ENCODE data around the gene SLC22A31.
A peak's percentile ranks its signal among the peaks of the same experiment; 100 is the strongest.

SLC22A31 gene

DNA sequence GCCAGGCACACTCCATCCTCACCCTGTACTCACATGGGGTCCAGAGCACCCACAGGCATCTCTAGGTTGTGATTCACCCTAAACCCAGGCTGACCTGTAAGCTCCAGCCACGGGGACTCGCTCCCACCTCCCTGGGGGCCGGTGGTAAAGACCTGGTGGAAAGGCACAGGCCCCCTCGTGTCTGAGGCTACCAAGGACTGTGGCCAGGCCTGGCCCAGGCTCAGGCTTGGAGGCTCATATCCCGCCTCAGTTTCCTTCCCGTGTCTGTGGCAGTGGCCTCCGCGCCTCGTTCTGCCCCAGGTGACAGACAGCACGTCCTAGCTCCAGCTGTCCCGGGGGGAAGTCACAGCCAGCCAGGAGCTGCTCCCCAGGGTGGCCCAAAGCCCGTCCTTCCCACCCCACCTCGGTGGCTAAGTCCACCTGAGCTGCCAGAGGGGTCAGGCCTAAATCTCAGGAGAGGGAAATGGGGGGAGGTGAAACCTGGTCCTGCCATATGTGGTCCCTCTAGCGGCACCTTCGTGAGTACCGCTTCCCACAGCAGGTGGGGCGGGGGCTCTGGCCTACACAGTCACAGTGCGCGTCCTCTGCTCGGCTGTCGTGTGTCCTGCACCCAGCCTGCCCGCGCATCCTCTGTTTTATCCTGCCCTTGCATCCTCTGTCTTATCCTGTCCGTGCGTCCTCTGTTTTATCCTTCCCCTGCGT lies 16.2 kb downstream of the SLC22A31 start:
- no peak for DNase-seq (ENCODE audit: extremely low read depth in 1 of 2, low read depth in 1 of 2)

- no peak for DNase-seq (ENCODE audit: extremely low read depth in 1 of 2, low read depth in 1 of 2)
Observed at GRCh38 chr16:89183463-89183862, 16.9 kb downstream of the SLC22A31 start.

DNA sequence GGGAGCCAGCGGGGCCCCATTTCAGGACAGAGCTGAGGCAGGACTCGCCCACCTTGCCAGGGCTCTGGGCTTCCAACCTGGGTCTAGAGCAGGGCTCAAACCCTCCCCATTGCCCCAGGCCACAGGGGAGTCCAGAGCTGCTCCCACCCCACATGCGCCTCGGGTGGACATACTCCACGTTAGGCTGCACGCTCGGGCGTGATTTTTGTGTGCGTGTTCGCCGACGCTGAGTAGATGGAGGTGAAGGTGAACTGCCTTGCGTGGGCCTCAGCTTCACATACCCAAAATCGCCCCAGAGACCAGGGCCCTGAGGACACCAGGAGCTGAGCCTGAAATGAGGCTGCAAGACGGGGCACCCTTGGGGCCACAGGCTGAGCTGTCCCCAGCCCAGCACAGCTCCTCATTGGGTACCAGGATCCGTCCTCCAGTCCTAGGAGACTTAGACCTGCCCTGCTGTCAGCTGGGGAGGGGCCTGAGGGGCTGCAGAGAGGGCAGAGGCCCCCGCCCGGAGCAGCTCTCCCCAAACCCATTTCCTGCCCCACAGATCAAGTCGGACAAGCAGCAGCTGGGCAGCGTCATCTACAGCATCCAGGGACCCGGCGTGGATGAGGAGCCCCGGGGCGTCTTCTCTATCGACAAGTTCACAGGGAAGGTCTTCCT lies 20.6 kb downstream of the SLC22A31 start:
- no peak for DNase-seq (ENCODE audit: extremely low read depth in 1 of 2, low read depth in 1 of 2)

DNA sequence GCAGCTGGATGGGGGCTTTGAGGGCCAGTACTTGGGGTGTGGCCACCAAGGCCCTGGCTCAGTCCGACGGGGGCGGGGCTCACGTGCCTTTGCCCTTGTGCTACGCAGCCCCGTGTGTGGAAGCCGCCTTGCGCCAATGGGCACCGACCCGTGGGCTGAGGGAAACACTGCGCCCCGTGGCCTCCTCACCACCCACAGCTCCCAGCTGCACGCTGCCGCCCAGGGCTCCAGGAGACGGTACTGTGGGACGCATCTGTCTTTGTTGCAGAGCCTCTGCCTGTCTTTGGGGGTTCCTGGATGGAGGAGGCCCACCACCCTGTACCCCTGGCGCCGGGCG lies 21.2 kb downstream of the SLC22A31 start:
- DNase-seq (ENCODE audit: extremely low read depth in 1 of 2, low read depth in 1 of 2), result no peak

DNA sequence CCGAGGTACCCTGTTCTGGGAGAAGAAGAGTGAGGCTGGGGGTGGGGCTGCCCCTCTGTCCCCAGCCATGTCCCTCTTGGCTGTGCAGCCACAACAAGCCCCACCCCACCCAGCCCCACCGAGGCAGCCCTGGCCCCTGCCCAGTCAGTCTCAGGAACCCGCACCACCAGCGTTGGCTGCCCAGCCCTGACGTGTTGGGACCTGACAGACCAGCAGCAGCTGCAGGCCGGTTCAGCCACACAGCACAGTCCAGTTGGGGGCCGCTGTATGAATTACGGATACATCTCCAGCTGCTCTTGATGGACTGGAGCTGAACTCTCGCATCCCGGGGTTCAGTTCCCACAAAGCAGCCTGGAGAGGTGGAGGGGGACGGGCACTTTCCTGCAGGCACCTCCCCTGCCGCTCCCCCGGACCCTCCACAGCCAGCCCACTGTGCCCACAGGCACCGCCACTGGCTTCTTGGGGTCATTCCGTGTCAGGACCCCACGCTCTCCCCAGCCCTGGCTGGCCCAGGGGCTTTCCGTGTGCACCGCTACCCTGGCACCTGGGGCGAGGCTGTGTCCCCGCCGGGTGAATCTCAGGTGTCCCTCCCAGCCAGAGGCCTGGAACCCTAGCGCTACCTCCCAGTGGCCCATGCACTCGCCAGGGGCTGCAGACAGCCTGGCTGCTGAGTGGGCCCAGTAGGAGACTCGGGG lies 21.7 kb downstream of the SLC22A31 start:
- DNase-seq (ENCODE audit: extremely low read depth in 1 of 2, low read depth in 1 of 2), result no peak

DNA sequence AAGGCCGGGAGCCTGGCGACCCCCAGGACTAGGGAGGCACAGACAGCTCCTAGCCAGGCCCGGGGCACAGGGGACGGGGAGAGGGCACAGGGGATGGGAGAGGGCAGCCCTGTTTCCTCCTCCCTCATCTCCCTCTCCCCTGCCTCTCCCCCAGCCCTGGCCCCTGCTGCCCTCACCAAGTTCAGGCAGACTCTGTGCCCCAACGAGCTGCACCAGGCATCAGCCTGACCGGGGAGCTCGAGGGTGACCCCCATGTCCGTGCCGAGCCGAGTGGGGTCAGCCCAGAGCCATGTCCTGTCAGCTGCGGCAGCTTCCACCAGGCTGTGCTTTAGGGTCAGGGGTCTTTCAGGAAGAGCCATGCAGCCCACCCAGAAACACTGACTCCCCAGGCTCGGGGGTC lies 22.8 kb downstream of the SLC22A31 start:
- no peak for DNase-seq (ENCODE audit: extremely low read depth in 1 of 2, low read depth in 1 of 2)

DNA sequence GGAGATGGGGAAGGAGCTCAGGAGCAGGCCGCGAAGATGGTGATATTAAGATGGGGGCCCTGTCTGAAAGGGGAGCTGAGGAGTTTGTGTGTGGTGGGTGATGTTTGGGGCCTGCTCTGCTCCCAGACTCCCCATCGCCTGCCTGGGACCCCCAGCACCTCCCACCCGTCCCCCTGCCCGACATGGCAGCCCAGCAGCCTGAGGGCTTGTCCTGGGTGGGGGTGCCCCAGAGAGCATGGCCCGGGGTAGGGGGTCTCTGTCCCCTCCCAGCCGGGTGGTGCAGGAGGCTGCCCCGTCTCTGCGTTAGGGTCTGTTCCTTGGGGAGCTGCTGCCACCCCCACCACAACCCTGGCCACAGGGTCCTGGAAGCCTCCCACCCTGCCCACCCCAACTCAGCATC lies 23.6 kb downstream of the SLC22A31 start:
- DNase-seq (ENCODE audit: extremely low read depth in 1 of 2, low read depth in 1 of 2), result no peak

DNA sequence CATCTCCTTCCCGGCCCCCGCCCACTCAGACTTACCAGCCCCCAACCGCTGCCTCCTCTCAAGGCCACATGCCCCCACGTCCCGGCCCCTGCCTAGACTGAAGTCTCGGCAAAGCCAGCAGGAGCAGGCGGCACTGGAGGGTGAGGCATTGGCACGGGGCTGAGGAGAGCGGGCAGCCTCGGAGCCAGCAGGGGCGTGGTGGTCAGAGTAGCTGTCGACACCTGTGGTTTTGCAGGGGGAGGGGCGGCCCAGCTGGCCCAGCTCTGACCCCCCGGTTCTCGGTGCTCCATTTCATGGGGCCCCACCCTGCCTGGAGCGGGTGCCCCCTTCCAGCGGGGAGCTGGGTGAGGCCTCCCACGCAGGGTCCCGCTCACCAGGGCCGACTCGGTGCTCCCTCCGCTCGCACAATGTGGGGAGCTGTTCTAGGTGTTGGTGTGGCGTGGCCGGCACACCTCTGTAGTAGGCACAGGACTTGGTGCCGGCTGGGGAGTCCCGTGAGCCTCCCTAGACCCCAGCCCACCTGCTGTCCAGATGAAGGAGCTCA lies 24.1 kb downstream of the SLC22A31 start:
- DNase-seq (ENCODE audit: extremely low read depth in 1 of 2, low read depth in 1 of 2), result no peak

GRCh38 chr16:89175280-89176146 lies 24.8 kb downstream of the SLC22A31 start:
- DNase-seq (ENCODE audit: extremely low read depth in 1 of 2, low read depth in 1 of 2), result no peak

DNA sequence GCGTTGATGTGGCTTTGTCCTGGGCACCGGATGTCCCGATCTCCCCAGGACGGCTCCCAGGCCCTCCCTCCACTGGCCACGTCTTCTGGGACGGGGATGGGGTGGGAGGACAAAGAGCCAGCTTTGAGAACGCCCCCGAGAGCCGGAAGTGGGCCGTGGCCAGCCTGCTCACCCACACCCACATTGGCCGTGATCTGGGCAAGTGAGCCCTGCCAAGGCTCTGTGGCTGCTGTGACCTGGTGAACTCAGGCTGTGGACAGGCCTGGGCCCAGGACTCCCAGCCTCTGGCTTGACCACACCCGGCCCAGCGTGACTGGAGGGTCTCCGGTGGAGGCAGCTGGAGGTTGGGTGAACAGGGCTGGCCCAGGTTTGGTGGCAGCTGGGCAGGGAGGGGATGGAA lies 25.5 kb downstream of the SLC22A31 start:
- DNase-seq (ENCODE audit: extremely low read depth in 1 of 2, low read depth in 1 of 2), result no peak

- no peak for DNase-seq (ENCODE audit: extremely low read depth in 1 of 2, low read depth in 1 of 2)
Observed at GRCh38 chr16:89174055-89174827, 26.1 kb downstream of the SLC22A31 start.

GRCh38 chr16:89173174-89173921 lies 27.0 kb downstream of the SLC22A31 start:
- no peak for DNase-seq (ENCODE audit: extremely low read depth in 1 of 2, low read depth in 1 of 2)

DNA sequence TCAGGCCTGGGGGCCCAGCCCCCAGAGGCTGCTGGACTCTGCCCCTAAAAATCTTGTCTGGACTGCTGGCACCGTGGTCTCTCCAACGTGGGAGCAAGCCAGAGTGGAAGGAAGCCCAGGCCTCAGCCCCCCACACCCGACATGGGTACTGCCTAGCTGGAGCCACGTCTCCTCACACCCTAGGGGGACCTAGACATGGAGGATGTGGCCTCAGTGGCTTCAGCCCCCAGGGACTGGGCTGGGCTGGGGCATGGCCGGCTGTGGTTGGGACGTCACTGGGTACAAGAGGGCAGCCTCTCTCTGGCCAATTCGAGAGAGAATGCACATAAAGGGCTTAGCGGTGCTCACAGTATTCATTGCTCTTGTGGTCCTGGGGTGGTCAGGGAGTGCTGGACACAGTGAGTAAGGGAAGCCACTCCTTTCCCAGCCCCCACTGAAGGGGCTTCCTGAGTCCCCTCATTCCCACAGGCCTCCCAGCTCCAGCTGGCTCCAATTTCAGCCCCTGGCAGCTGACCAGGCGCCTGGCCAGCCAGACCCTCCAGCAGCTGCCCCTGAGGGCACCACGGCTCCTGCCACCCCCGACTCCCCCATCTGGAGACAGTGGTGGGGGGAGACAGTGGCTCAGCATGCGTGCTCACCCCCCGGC lies 27.7 kb downstream of the SLC22A31 start:
- DNase-seq (ENCODE audit: extremely low read depth in 1 of 2, low read depth in 1 of 2), result no peak

- no peak for DNase-seq (ENCODE audit: extremely low read depth in 1 of 2, low read depth in 1 of 2)
Observed at GRCh38 chr16:89172171-89172527, 28.2 kb downstream of the SLC22A31 start.

DNA sequence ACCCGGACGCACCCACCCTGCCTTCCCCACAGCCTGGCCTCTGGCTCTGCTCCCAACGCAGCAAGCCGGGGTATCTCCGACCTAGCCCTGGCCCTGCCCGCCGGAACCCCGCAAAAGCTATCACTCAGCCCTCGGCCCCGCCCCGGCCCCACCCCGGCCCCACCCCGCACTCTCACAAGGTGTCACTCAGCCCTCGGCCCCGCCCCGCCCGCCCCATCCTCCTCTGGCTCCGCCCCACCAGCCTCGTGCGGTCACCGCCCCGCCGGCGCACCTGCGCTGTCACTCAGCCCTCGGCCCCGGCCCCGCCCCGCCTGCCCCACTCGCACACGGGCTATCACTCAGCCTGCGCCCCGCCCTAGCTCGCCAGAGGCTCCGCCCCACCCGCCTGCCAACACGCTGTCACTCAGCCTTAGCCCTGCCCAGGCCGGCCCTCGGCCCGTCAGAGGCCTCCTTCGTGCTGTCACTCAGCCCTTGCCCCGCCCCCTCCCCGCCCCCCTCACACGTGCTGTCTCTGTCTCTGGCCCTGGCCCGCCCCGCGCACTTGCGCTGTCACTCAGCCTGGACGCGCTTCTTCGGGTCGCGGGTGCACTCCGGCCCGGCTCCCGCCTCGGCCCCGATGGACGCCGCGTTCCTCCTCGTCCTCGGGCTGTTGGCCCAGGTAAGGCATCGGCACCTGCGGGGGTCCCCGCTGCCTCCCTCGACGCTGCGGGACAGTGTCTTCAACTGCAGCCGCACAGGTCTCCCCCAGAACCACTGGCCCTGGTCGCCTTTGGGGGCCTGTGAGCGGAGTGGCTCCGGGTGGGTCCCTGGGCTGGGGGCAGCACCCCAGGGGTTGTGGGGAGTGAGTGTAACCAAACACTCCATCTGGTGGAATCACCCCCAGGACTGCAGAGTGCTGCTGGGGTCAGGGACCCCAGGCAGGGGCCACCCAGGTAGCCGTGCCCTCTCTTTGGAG lies 28.8 kb downstream of the SLC22A31 start, which contains the start of gene CDH15:
TSS of gene CDH15 (plus strand) at position 533 of the 955 bp plus-strand sequence. CDS start at position 617, 84 bp downstream.
- peak; percentile 85 to 87 for DNase-seq (ENCODE audit: extremely low read depth in 1 of 2, low read depth in 1 of 2)

DNA sequence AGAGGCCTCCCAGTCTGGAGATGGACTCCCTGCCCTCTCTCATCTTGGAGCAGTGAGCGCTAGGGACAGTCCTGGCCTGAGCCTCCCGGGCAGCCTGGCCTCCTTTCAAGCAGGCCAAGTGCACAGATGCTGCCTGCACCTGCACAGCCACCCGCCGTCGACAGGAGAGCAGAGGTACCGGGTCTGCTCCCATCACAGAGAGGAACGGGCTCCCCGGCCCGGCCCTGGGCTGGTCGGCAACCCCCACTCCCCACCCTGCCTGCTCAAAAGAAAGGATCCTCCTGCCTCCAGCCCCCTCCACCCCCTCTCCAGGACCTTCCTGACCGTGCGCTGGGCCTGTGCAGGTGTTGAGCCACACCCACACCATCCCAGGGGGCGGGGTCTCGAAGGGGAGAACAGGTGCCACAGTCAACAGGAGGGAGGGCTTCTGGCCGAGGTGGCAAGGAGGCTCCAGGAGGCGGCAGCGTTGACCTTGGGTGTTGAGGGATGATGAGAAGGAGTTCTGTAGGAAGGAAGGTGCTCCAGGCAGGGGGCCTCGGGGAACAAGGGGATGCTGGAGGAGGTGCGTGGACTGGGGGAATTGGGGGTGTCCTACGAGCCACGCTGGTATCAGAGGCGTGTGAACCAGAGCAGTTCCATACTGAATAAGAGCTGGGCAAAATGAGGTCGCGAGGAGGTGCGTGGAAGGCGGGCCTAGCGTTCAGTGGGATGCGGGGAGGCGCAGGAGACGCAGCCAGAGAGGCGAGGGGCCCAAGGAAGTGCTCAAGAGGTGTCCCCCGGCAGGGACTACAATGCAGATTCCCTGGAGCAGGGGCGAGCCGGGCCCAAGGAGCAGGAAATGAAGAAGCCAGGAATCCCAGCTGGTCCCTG lies 29.8 kb downstream of the SLC22A31 start:
- DNase-seq (ENCODE audit: extremely low read depth in 1 of 2, low read depth in 1 of 2), result no peak

GRCh38 chr16:89169778-89170177 lies 30.6 kb downstream of the SLC22A31 start:
- no peak for DNase-seq (ENCODE audit: extremely low read depth in 1 of 2, low read depth in 1 of 2)

Data from activated CD8-positive, alpha-beta memory T cell treated with anti-CD3 and anti-CD28 coated beads for 1 hour (primary cell).